ENCODE measurements around the gene MAP1LC3B.

Gene MAP1LC3B

DNA sequence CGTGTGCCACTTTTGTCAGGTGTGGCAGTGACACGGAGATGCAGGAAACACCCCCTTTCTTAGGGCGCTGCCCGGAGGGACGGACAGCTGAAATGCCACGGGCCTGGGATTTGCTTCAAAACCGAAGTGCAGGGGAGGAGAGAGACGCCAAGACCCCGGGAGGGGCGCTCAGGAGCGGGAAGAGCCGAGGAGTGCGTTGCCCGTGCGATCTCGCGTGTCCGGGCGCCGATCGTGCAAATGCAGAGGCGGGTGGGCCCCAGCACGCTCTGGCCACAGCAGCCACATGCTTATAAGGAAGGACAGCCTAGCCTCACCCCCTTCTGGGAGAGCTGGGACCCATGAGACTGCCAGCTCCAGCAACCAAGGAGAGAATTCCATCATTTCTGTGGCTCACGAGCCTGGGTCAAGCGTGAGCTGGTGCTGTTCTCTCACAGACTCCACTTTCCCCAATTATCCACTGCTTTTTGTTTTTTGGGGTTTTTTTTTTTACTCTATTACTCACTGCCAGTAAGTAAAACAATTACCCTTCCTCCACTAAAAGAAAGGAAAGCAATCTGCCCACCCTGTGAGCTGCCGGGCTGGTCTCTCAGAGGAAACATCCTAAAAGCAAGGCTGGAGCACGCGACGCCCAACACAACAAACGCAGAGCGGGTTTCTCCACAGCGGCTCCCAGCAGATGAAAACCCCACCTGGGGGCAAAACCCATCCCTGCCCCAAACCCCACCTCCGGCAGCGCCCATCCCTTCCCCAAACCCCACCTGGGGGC is 47.8 kb upstream of the MAP1LC3B start:
- Histone ChIP-seq H3K4me3 (ENCODE audit: low read length in 2 of 2) (no peak overlapping the region), H3K27ac (replicated peaks; ENCODE audit: low read length) (no peak overlapping the region), H2BK120ac (ENCODE audit: low read depth, low read length) (no peak overlapping the region), H2BK15ac (ENCODE audit: low read length) (no peak overlapping the region), H3K79me1 (ENCODE audit: low read depth, low read length) (peaks cover 15% of the 10 kb centered on the region), H2BK12ac (ENCODE audit: low read length) (no peak overlapping the region), H2BK5ac (ENCODE audit: low read length) (no peak overlapping the region), H3K18ac (ENCODE audit: low read length) (peak overlapping the region; percentile 57), H3K27me3 (ENCODE audit: control insufficient read depth in 3 of 3, insufficient read depth in 3 of 3, low read depth in 1 of 3, low read length in 3 of 3) (no peaks in the 10 kb centered on the region), H3K23ac (ENCODE audit: low read depth, low read length, poor library complexity) (no peak overlapping the region), H4K8ac (ENCODE audit: low read depth, low read length) (no peak overlapping the region), H3K14ac (ENCODE audit: low read length) (peak overlapping the region; percentile 56), H2AFZ (ENCODE audit: low read length) (no peak overlapping the region), H3K4me2 (ENCODE audit: insufficient read depth, low read length, poor library complexity, severe bottlenecking) (no peak overlapping the region), H3K4me1 (ENCODE audit: control insufficient read depth in 2 of 2, insufficient read depth in 1 of 2, low read depth in 1 of 2, low read length in 2 of 2) (peaks cover 0 to 26% of the 10 kb centered on the region in 2 donors), H3K4ac (ENCODE audit: low read length) (no peak overlapping the region), H4K91ac (ENCODE audit: low read depth, low read length, poor library complexity) (no peak overlapping the region), H3K9me3 (replicated peaks in 1 of 2; ENCODE audit: control insufficient read depth in 2 of 2, insufficient read depth in 1 of 2, low read depth in 1 of 2, low read length in 2 of 2) (peaks cover 0 to 2% of the 10 kb centered on the region in 2 donors), H3K36me3 (replicated peaks in 1 of 2; ENCODE audit: control insufficient read depth in 2 of 2, insufficient read depth in 2 of 2, low read length in 2 of 2) (peaks cover 15 to 37% of the 10 kb centered on the region in 2 donors), H2AK5ac (ENCODE audit: low read depth, low read length) (peak overlapping the region; percentile 94), H3K9ac (ENCODE audit: low read depth, low read length, poor library complexity) (no peak overlapping the region)
- WGBS, 2 donors (ENCODE audit: extremely low coverage in 2 of 2, insufficient read length in 2 of 2, insufficient replicate concordance in 1 of 2) = no CpG with 5 or more reads among the region's 34 CpGs
- DNase-seq (ENCODE audit: low spot score) = no peak

DNA sequence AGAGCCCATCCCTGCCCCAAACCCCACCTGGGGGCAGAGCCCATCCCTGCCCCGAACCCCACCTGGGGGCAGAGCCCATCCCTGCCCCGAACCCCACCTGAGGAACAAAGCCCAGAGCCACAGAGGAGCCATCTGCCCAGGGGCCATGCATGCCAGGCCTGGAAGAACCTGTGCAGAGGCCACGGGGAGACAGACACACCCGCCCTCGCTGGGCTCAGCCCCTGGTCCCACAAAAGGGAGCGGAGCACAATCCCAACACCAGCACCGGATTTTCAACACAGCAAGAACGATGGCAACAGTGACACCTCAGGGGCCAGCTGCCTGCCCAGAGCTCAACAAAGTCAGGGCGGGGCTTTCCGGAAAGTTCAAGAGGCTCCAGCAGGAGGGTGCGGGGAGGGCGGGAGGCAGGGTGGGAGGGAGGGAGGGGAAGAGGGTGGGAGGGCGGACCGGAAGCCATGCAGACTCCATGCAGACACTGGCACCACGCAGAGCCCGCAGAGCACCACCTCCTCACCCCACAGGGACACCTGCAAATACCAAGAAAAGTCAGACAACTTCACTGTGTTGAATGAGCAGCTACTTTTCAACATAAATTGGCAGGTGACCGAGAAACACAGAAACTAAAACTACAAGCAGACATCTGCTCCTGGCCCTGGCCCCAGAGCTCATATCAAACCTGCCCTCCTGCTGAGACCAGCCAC is 47.1 kb upstream of the MAP1LC3B start:
- H2AFZ ChIP-seq (ENCODE audit: low read length) = no peak overlapping the region
- H2AK5ac ChIP-seq (ENCODE audit: low read depth, low read length) = peak overlapping the region; percentile 94
- H3K4me3 ChIP-seq (ENCODE audit: low read length in 2 of 2) = no peak overlapping the region
- peak overlapping the region; percentile 57 for H3K18ac ChIP-seq (ENCODE audit: low read length)
- H2BK12ac ChIP-seq (ENCODE audit: low read length) = peak overlapping the region; percentile 58
- no peak overlapping the region for H4K8ac ChIP-seq (ENCODE audit: low read depth, low read length)
- H3K23ac ChIP-seq (ENCODE audit: low read depth, low read length, poor library complexity) = no peak overlapping the region
- H3K79me1 ChIP-seq (ENCODE audit: low read depth, low read length) = peaks cover 13% of the 10 kb centered on the region
- no peaks in the 10 kb centered on the region for H3K27me3 ChIP-seq (ENCODE audit: control insufficient read depth in 3 of 3, insufficient read depth in 3 of 3, low read depth in 1 of 3, low read length in 3 of 3)
- H3K9me3 ChIP-seq (replicated peaks in 1 of 2; ENCODE audit: control insufficient read depth in 2 of 2, insufficient read depth in 1 of 2, low read depth in 1 of 2, low read length in 2 of 2) = peaks cover 0 to 2% of the 10 kb centered on the region in 2 donors
- H3K4me2 ChIP-seq (ENCODE audit: insufficient read depth, low read length, poor library complexity, severe bottlenecking) = no peak overlapping the region
- H2BK5ac ChIP-seq (ENCODE audit: low read length) = peak overlapping the region; percentile 27
- peak overlapping the region; percentile 3 for H3K4ac ChIP-seq (ENCODE audit: low read length)
- peak overlapping the region; percentile 56 for H3K14ac ChIP-seq (ENCODE audit: low read length)
- H2BK15ac ChIP-seq (ENCODE audit: low read length) = peak overlapping the region; percentile 25
- no peak overlapping the region for H2BK120ac ChIP-seq (ENCODE audit: low read depth, low read length)
- peak overlapping the region; percentile 50 for H3K9ac ChIP-seq (ENCODE audit: low read depth, low read length, poor library complexity)
- DNase-seq (ENCODE audit: low spot score) = no peak
- H3K36me3 ChIP-seq (replicated peaks in 1 of 2; ENCODE audit: control insufficient read depth in 2 of 2, insufficient read depth in 2 of 2, low read length in 2 of 2) = peaks cover 15 to 35% of the 10 kb centered on the region in 2 donors
- no peak overlapping the region for H3K27ac ChIP-seq (replicated peaks; ENCODE audit: low read length)
- no peak overlapping the region for H4K91ac ChIP-seq (ENCODE audit: low read depth, low read length, poor library complexity)
- H3K4me1 ChIP-seq (ENCODE audit: control insufficient read depth in 2 of 2, insufficient read depth in 1 of 2, low read depth in 1 of 2, low read length in 2 of 2) = peaks cover 0 to 26% of the 10 kb centered on the region in 2 donors
- WGBS, 2 donors (ENCODE audit: extremely low coverage in 2 of 2, insufficient read length in 2 of 2, insufficient replicate concordance in 1 of 2) = no CpG with 5 or more reads among the region's 17 CpGs

DNA sequence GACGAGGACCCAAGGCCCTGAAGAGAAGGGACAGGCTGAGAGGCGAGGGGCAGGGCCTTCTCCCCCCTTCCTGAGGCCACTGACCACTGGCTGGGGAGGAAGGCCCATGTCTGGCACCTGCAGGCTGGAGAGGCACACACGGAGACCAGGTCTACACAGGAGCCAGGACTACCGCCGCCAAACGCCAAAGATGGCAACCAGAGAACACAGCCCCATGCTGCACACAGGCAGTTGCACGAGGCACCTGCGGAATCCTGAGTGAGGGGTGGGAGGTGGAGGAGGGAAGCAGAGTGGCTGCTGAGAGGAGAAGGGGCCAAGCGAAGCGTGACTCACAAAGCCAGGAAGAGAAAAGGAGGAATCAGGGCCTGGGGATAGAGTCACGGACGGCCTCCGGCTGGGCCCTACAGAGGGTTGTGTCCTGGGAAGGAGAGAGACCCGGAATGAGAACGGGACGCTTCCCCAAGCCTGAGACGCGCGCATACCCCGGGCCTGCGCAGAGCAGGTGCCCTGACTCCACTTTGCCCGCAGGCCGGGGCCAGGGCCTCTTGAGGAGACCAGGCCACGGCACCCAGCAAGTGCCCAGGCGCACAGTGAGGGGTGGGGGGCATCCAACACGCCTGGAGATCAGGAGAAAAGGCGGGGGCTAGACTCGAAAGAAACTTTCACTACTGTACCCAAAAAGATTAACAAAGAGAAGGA is 46.3 kb upstream of the MAP1LC3B start:
- peak overlapping the region; percentile 28 for H3K27ac ChIP-seq (replicated peaks; ENCODE audit: low read length)

More for the DNA sequence above, 46.3 kb upstream of the MAP1LC3B start:
- H2BK15ac ChIP-seq (ENCODE audit: low read length) = peak overlapping the region; percentile 25
- peak overlapping the region; percentile 33 for H3K18ac ChIP-seq (ENCODE audit: low read length)
- H2BK120ac ChIP-seq (ENCODE audit: low read depth, low read length) = peak overlapping the region; percentile 57
- no peak for DNase-seq (ENCODE audit: low spot score)
- peak overlapping the region; percentile 27 for H2BK5ac ChIP-seq (ENCODE audit: low read length)
- no peak overlapping the region for H2AFZ ChIP-seq (ENCODE audit: low read length)
- H3K4me1 ChIP-seq (ENCODE audit: control insufficient read depth in 2 of 2, insufficient read depth in 1 of 2, low read depth in 1 of 2, low read length in 2 of 2) = peaks cover 0 to 26% of the 10 kb centered on the region in 2 donors
- H3K4me3 ChIP-seq (ENCODE audit: low read length in 2 of 2) = no peak overlapping the region
- H3K4ac ChIP-seq (ENCODE audit: low read length) = peak overlapping the region; percentile 3
- no peak overlapping the region for H4K91ac ChIP-seq (ENCODE audit: low read depth, low read length, poor library complexity)
- no peak overlapping the region for H4K8ac ChIP-seq (ENCODE audit: low read depth, low read length)
- H3K9me3 ChIP-seq (replicated peaks in 1 of 2; ENCODE audit: control insufficient read depth in 2 of 2, insufficient read depth in 1 of 2, low read depth in 1 of 2, low read length in 2 of 2) = peaks cover 0 to 2% of the 10 kb centered on the region in 2 donors
- H3K14ac ChIP-seq (ENCODE audit: low read length) = peak overlapping the region; percentile 94
- H3K9ac ChIP-seq (ENCODE audit: low read depth, low read length, poor library complexity) = peak overlapping the region; percentile 17
- H3K79me1 ChIP-seq (ENCODE audit: low read depth, low read length) = peaks cover 13% of the 10 kb centered on the region
- H3K4me2 ChIP-seq (ENCODE audit: insufficient read depth, low read length, poor library complexity, severe bottlenecking) = no peak overlapping the region
- H3K23ac ChIP-seq (ENCODE audit: low read depth, low read length, poor library complexity) = no peak overlapping the region
- peak overlapping the region; percentile 94 for H2AK5ac ChIP-seq (ENCODE audit: low read depth, low read length)
- no peak overlapping the region for H2BK12ac ChIP-seq (ENCODE audit: low read length)
- no CpG with 5 or more reads among the region's 28 CpGs for WGBS, 2 donors (ENCODE audit: extremely low coverage in 2 of 2, insufficient read length in 2 of 2, insufficient replicate concordance in 1 of 2)
- H3K27me3 ChIP-seq (ENCODE audit: control insufficient read depth in 3 of 3, insufficient read depth in 3 of 3, low read depth in 1 of 3, low read length in 3 of 3) = no peaks in the 10 kb centered on the region
- peaks cover 15 to 34% of the 10 kb centered on the region in 2 donors for H3K36me3 ChIP-seq (replicated peaks in 1 of 2; ENCODE audit: control insufficient read depth in 2 of 2, insufficient read depth in 2 of 2, low read length in 2 of 2)
